ENCODE measurements around the gene EZH1. TPM values are rescaled to one million over a fixed set of nuclear protein-coding genes. Genes with fewer than 3 reads are reported as not detected.

EZH1 gene
- total RNA-seq, 1 experiment from 2014 or later: 22.8 TPM

DNA sequence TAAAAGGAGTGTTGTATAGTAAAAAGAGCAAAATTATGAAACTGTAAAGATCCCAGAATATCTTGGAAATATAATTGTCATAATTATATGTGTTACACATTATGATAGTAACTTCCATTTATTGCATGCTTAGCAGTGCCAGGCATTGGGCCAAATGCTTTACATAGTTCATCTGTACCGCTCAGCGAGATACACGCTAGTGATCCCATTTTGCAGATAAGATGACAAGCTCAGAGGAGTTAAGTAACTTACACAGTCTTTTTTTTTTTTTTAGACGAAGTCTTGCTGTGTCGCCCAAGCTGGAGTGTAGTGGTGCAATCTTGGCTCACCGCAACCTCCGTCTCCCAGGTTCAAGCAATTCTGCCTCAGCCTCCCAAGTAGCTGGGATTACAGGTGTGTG lies 6.8 kb upstream of the EZH1 start:
- POLR2A ChIA-PET (ENCODE audit: unreplicated experiment): no interaction called here
- Histone ChIP-seq H3K4me3 (no peak overlapping the region), H3K4me2 (no peak overlapping the region), H3K36me3 (ENCODE audit: low read depth) (no peaks in the 10 kb centered on the region), H3F3A (ENCODE audit: insufficient read depth, low read depth) (no peaks in the 10 kb centered on the region; the same call in 1 of the 2 replicates), H2AFZ (no peak overlapping the region), H3K27me3 (ENCODE audit: insufficient read depth, low read depth) (no peaks in the 10 kb centered on the region), H3K9me2 (ENCODE audit: insufficient read depth) (no peaks in the 10 kb centered on the region), H4K20me1 (ENCODE audit: insufficient read depth) (no peaks in the 10 kb centered on the region), H3K9me3 (ENCODE audit: insufficient read depth, low read depth) (no peaks in the 10 kb centered on the region), H3K79me2 (ENCODE audit: low read depth) (no peaks in the 10 kb centered on the region), H3K4me1 (replicated peaks; ENCODE audit: insufficient read depth) (peaks cover 3% of the 10 kb centered on the region; the same call in 1 of the 2 replicates), H3K27ac (no peak overlapping the region)
- no TSS peak for BruUV-seq (replicated peaks)
- no peak for DNase-seq
- intact Hi-C loops (cut with micrococcal nuclease; ENCODE audit: unreplicated experiment): no loop called here
- TF ChIP-seq EZH2 (IDR thresholded peaks at IDR 0.05; ENCODE audit: low read depth): no peak
- TF ChIP-seq, protein P1, sequence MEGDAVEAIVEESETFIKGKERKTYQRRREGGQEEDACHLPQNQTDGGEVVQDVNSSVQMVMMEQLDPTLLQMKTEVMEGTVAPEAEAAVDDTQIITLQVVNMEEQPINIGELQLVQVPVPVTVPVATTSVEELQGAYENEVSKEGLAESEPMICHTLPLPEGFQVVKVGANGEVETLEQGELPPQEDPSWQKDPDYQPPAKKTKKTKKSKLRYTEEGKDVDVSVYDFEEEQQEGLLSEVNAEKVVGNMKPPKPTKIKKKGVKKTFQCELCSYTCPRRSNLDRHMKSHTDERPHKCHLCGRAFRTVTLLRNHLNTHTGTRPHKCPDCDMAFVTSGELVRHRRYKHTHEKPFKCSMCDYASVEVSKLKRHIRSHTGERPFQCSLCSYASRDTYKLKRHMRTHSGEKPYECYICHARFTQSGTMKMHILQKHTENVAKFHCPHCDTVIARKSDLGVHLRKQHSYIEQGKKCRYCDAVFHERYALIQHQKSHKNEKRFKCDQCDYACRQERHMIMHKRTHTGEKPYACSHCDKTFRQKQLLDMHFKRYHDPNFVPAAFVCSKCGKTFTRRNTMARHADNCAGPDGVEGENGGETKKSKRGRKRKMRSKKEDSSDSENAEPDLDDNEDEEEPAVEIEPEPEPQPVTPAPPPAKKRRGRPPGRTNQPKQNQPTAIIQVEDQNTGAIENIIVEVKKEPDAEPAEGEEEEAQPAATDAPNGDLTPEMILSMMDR (conservative IDR thresholded peaks at IDR 0.05): no peak
- CTCF ChIA-PET: interaction anchor here (0.6 kb wide), 1 partner anchor 71 kb away, joined by 3 read pairs; no protein-coding TSS in a partner anchor

DNA sequence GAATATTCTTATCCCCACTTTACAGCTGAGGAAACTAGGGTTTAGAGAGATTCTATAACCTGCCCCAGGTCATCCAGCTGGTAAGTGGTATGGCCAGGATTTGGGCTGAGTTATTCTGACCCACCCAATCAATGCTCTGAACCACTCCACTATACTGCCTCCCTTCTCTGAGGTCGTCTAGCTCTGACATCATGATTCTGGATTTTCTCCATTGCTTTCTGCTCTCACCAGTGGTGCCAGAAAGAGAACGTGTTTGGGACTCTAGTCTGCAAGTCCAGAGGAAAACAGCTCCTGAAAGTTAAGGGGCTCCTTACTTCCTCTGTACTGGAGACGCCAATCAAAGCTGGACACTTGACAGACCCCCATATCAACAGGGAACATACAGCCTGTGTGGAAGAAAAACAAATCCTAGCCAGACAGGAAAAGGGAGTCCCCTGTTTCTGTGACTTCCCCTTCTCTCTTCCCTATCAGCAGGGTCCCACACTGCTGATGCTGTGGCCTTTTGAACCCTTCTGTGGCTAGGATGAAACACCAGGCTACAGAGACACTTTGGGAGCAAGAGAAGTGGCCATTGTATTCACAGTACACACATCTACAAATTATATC lies 6.0 kb upstream of the EZH1 start:
- no peak overlapping the region for H3K4me2 ChIP-seq
- POLR2A ChIA-PET (ENCODE audit: unreplicated experiment): no interaction called here
- no peaks in the 10 kb centered on the region; the same call in 1 of the 2 replicates for H3F3A ChIP-seq (ENCODE audit: insufficient read depth, low read depth)
- peaks cover 3% of the 10 kb centered on the region; the same call in 1 of the 2 replicates for H3K4me1 ChIP-seq (replicated peaks; ENCODE audit: insufficient read depth)
- intact Hi-C loops (cut with micrococcal nuclease; ENCODE audit: unreplicated experiment): no loop called here
- H3K27me3 ChIP-seq (ENCODE audit: insufficient read depth, low read depth): no peaks in the 10 kb centered on the region
- H3K36me3 ChIP-seq (ENCODE audit: low read depth): no peaks in the 10 kb centered on the region
- CTCF ChIA-PET: interaction anchor here (1.7 kb wide), 1 partner anchor 13 kb away, joined by 4 read pairs; no protein-coding TSS in a partner anchor
- H3K79me2 ChIP-seq (ENCODE audit: low read depth): no peaks in the 10 kb centered on the region
- H3K9me2 ChIP-seq (ENCODE audit: insufficient read depth): no peaks in the 10 kb centered on the region
- no peak overlapping the region for H3K4me3 ChIP-seq
- no peak overlapping the region for H3K27ac ChIP-seq
- TF ChIP-seq, protein P1 (conservative IDR thresholded peaks at IDR 0.05): no peak
- TF ChIP-seq EZH2 (IDR thresholded peaks at IDR 0.05; ENCODE audit: low read depth): no peak
- H4K20me1 ChIP-seq (ENCODE audit: insufficient read depth): no peaks in the 10 kb centered on the region
- DNase-seq: no peak
- H3K9me3 ChIP-seq (ENCODE audit: insufficient read depth, low read depth): no peaks in the 10 kb centered on the region
- H2AFZ ChIP-seq: no peak overlapping the region
- no TSS peak for BruUV-seq (replicated peaks)

DNA sequence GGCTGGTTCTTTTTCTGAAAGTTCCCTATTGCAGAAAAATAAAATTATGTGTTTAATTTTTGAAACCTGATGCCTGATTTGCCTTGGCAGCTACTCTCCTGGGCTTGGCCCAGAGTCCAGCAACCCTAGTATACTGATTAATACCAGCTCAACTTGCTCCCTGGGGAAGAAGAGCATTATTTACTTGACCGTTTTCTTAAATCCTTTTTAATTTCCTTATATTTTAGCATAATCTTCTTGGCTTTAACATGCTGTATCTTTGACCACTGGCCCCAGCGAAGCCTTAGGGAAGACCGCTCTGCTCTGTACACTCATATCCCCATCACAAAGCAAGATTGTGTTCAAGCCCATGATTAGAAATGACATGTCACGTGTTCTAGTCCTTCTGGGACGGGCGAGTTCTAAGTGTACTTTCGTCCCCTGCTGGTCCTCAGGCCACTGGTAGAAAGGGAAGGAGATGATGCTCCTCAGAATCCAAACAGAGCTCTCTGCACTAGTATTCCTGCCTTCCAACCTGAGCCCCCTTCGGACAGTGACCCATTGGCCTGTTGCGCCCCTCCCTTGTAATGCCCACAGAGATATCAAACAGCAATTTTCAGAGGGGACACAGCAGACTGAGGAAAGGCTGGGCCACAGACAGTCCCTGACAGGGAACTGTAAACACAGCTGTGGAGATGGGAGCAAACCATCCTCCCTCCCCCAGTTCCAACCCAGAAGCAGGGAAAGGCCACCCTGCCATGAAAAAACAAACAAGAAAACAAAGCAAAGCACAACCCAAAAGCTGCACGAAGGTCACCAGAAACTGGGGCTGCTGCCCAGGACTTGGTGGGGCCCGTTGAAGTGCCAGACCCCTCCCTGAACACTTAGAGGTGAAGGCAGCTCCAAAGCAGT lies 4.3 kb upstream of the EZH1 start:
- DNase-seq: no peak
- Histone ChIP-seq H3K27me3 (ENCODE audit: insufficient read depth, low read depth) (no peaks in the 10 kb centered on the region), H3F3A (ENCODE audit: insufficient read depth, low read depth) (no peaks in the 10 kb centered on the region; the same call in 1 of the 2 replicates), H3K9me3 (ENCODE audit: insufficient read depth, low read depth) (no peaks in the 10 kb centered on the region), H3K4me3 (no peak overlapping the region), H3K79me2 (ENCODE audit: low read depth) (no peaks in the 10 kb centered on the region), H3K36me3 (ENCODE audit: low read depth) (no peaks in the 10 kb centered on the region), H2AFZ (no peak overlapping the region), H3K27ac (no peak overlapping the region), H3K4me1 (replicated peaks; ENCODE audit: insufficient read depth) (peaks cover 7% of the 10 kb centered on the region), H4K20me1 (ENCODE audit: insufficient read depth) (no peaks in the 10 kb centered on the region), H3K9me2 (ENCODE audit: insufficient read depth) (no peaks in the 10 kb centered on the region), H3K4me2 (no peak overlapping the region)
- no peak for TF ChIP-seq EZH2 (IDR thresholded peaks at IDR 0.05; ENCODE audit: low read depth)
- TF ChIP-seq, protein P1 (conservative IDR thresholded peaks at IDR 0.05): no peak
- CTCF ChIA-PET: interaction anchor here (1.7 kb wide), 1 partner anchor 14 kb away, joined by 4 read pairs; no protein-coding TSS in a partner anchor
- POLR2A ChIA-PET (ENCODE audit: unreplicated experiment): no interaction called here
- intact Hi-C loops (cut with micrococcal nuclease; ENCODE audit: unreplicated experiment): no loop called here
- BruUV-seq (replicated peaks): no TSS peak

Data from PC-9 (cell line).